Neural cell (in vitro differentiated cells): ENCODE results near the gene DHRS12. TPM values are rescaled to one million over a fixed set of nuclear protein-coding genes. Genes with fewer than 3 reads are reported as not detected.

Experiments used
- H2AFZ ChIP-seq: fragments of 200-600, 300-800 bp; sonication (generic), shearing (Covaris generic); 2 replicates; pipeline ENCODE4 v1.6.0; 2014; ENCODE audit warnings: low read depth, mild to moderate bottlenecking, antibody characterized with exemption, low read length, moderate library complexity
- H3F3A ChIP-seq: fragments of 200-600 bp; shearing (Covaris generic); 2 replicates; pipeline ENCODE4 v1.6.1; 2016; ENCODE audit warnings: mild to moderate bottlenecking, moderate library complexity, mixed read lengths, antibody characterized with exemption, low read length; ENCODE audit not compliant: insufficient read depth, poor library complexity, severe bottlenecking
- H3K27ac ChIP-seq: fragments of 200-600, 300-800 bp; sonication (generic), shearing (Covaris generic); 2 replicates; pipeline ENCODE4 v1.5.1; 2014; ENCODE audit warnings: mild to moderate bottlenecking, low read length, moderate library complexity
- H3K27me3 ChIP-seq: fragments of 300-800, 200-600 bp; sonication (generic), shearing (Covaris generic); 2 replicates; pipeline ENCODE4 v1.6.0; 2014; ENCODE audit warnings: mild to moderate bottlenecking, low read depth, low read length, moderate library complexity; ENCODE audit not compliant: insufficient read depth
- H3K36me3 ChIP-seq: fragments of 300-800, 200-600 bp; sonication (generic), shearing (Covaris generic); 2 replicates; pipeline ENCODE4 v1.5.1; 2014; ENCODE audit warnings: mild to moderate bottlenecking, antibody characterized with exemption, low read length, moderate library complexity; ENCODE audit not compliant: insufficient read depth
- H3K4me2 ChIP-seq: fragments of 300-800, 200-600 bp; sonication (generic), shearing (Covaris generic); 2 replicates; pipeline ENCODE4 v1.6.0; 2014; ENCODE audit warnings: mild to moderate bottlenecking, low read length
- H3K4me3 ChIP-seq: fragments of 300-800, 200-600 bp; sonication (generic), shearing (Covaris generic); 2 replicates; pipeline ENCODE4 v1.5.1; 2014; ENCODE audit warnings: mild to moderate bottlenecking, low read length, moderate library complexity
- H3K79me2 ChIP-seq: fragments of 200-600 bp; shearing (Covaris generic); replicated peaks from 2 replicates; pipeline ENCODE4 v1.6.0; 2014; ENCODE audit warnings: mild to moderate bottlenecking, low read length, moderate library complexity; ENCODE audit not compliant: insufficient read depth
- H3K9ac ChIP-seq: fragments of 300-800, 200-600 bp; sonication (generic), shearing (Covaris generic); 2 replicates; pipeline ENCODE4 v1.6.1; 2016; ENCODE audit warnings: mild to moderate bottlenecking, low read length, mixed read lengths
- H3K9me2 ChIP-seq: fragments of 200-600 bp; shearing (Covaris generic); 2 replicates; pipeline ENCODE4 v1.6.1; 2016; ENCODE audit warnings: mild to moderate bottlenecking, low read length, mixed read lengths; ENCODE audit not compliant: insufficient read depth
- H3K9me3 ChIP-seq: fragments of 200-600, 300-800 bp; sonication (generic), shearing (Covaris generic); 2 replicates; pipeline ENCODE4 v1.6.1; 2016; ENCODE audit warnings: mild to moderate bottlenecking, mixed run types, low read length, moderate library complexity, mixed read lengths
- H4K20me1 ChIP-seq: fragments of 200-600 bp; shearing (Covaris generic); 2 replicates; pipeline ENCODE4 v1.6.1; 2016; ENCODE audit warnings: mild to moderate bottlenecking, mixed run types; ENCODE audit not compliant: insufficient read depth
- EP300 ChIP-seq: fragments of 450-650 bp; conservative IDR thresholded peaks from 2 replicates; pipeline ENCODE4 v1.6.1; 2014; ENCODE audit warnings: antibody characterized with exemption, mild to moderate bottlenecking, moderate library complexity; ENCODE audit not compliant: poor library complexity, severe bottlenecking
- EZH2 ChIP-seq: fragments of 200-600, 300-800 bp; shearing (Covaris generic), sonication (generic); IDR thresholded peaks from 2 replicates; pipeline ENCODE4 v1.6.1; 2014; ENCODE audit warnings: antibody characterized with exemption, low read length, borderline replicate concordance, mild to moderate bottlenecking; ENCODE audit not compliant: insufficient read depth, poor library complexity, severe bottlenecking
- MXI1 ChIP-seq: fragments of 450-650 bp; conservative IDR thresholded peaks from 2 replicates; pipeline ENCODE4 v1.6.1; 2014; ENCODE audit warnings: antibody characterized with exemption, mild to moderate bottlenecking; ENCODE audit not compliant: poor library complexity, severe bottlenecking
- POLR2AphosphoS5 ChIP-seq: IDR thresholded peaks from 2 replicates; pipeline ENCODE4 v1.6.1; 2012
- RAD21 ChIP-seq: fragments of 450-650 bp; conservative IDR thresholded peaks from 2 replicates; pipeline ENCODE4 v1.6.1; 2014; ENCODE audit warnings: antibody characterized with exemption, mild to moderate bottlenecking, moderate library complexity
- REST ChIP-seq: IDR thresholded peaks from 2 replicates; pipeline ENCODE4 v1.6.1; 2012; ENCODE audit warnings: borderline replicate concordance
- SMC3 ChIP-seq: fragments of 450-650 bp; conservative IDR thresholded peaks from 2 replicates; pipeline ENCODE4 v1.6.1; 2014; ENCODE audit warnings: antibody characterized with exemption, mild to moderate bottlenecking, moderate library complexity; ENCODE audit not compliant: poor library complexity
- TAF1 ChIP-seq: IDR thresholded peaks from 2 replicates; pipeline ENCODE4 v1.6.1; 2012; ENCODE audit warnings: low read depth
- polyA plus RNA-seq: library from polyadenylated mRNA; depleted of rRNA; stranded (reverse); fragments of >200 nt; gene quantifications from 2 replicates; pipeline ENCODE4 v1.2.3, GENCODE V29; 2014
- TF ChIP-seq, protein P1 (sequence below): fragments of 450-650 bp; IDR thresholded peaks from 2 replicates; pipeline ENCODE4 v1.5.1; 2014; ENCODE audit warnings: antibody characterized with exemption, mild to moderate bottlenecking, moderate library complexity; ENCODE audit not compliant: poor library complexity, severe bottlenecking

The DHRS12 gene
- polyA plus RNA-seq, 1 donor from 2014 or later: 4.4 TPM

DNA sequence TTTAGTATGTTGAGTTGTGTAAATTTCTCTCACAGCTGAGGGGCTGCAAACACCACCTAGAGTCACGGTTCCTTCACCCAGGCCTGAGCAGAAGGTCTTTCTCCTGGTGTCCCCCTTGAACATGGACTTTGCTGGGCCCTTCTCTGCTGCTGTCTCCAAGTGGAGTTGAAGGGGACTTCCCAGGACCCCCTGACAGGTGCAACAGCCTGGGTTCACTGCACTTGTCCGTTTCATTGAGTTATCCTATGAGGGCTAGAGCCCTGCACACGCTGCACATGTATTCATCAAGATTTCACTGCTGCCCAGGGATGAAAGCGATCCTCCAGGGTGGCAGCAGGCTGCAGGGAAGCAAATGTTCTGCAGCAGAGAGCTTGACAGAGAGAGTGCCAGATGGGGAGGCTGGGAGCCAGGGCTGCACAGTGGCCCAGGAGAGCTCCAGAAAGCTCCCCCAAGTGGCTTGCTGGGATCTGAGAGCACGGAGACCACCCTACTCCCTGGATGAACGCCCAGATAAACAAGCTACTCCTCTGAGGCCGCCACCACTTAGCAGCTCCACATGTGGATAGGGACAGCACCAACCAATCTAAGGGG, 30.7 kb upstream of the DHRS12 start:
- Histone ChIP-seq H4K20me1 (no peaks in the 10 kb centered on the region), H3K4me3 (no peak overlapping the region), H3K36me3 (no peaks in the 10 kb centered on the region), H3K9ac (no peak overlapping the region), H3K27me3 (no peaks in the 10 kb centered on the region), H3K27ac (no peak overlapping the region), H3K79me2 (no peaks in the 10 kb centered on the region), H2AFZ (no peak overlapping the region), H3F3A (no peaks in the 10 kb centered on the region), H3K4me2 (no peak overlapping the region), H3K9me2 (no peaks in the 10 kb centered on the region), H3K9me3 (no peaks in the 10 kb centered on the region)
- TF ChIP-seq RAD21: no peak

- H3K27me3 ChIP-seq: no peaks in the 10 kb centered on the region
- TF ChIP-seq POLR2AphosphoS5: no peak
- no peak for TF ChIP-seq EZH2
- TF ChIP-seq SMC3: no peak
- TF ChIP-seq RAD21: no peak
- no peak for TF ChIP-seq REST
- no peak for TF ChIP-seq MXI1
- TF ChIP-seq, protein P1, sequence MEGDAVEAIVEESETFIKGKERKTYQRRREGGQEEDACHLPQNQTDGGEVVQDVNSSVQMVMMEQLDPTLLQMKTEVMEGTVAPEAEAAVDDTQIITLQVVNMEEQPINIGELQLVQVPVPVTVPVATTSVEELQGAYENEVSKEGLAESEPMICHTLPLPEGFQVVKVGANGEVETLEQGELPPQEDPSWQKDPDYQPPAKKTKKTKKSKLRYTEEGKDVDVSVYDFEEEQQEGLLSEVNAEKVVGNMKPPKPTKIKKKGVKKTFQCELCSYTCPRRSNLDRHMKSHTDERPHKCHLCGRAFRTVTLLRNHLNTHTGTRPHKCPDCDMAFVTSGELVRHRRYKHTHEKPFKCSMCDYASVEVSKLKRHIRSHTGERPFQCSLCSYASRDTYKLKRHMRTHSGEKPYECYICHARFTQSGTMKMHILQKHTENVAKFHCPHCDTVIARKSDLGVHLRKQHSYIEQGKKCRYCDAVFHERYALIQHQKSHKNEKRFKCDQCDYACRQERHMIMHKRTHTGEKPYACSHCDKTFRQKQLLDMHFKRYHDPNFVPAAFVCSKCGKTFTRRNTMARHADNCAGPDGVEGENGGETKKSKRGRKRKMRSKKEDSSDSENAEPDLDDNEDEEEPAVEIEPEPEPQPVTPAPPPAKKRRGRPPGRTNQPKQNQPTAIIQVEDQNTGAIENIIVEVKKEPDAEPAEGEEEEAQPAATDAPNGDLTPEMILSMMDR: no peak
- no peak for TF ChIP-seq TAF1
- no peak for TF ChIP-seq EP300
- no peak overlapping the region for H3K4me3 ChIP-seq
- no peak overlapping the region for H3K27ac ChIP-seq
- H3K9me2 ChIP-seq: no peaks in the 10 kb centered on the region
- H3F3A ChIP-seq: no peaks in the 10 kb centered on the region
- H3K9ac ChIP-seq: no peak overlapping the region
- H4K20me1 ChIP-seq: no peaks in the 10 kb centered on the region
- no peaks in the 10 kb centered on the region for H3K79me2 ChIP-seq
- no peaks in the 10 kb centered on the region for H3K9me3 ChIP-seq
- H2AFZ ChIP-seq: no peak overlapping the region
- no peak overlapping the region for H3K4me2 ChIP-seq
- H3K36me3 ChIP-seq: no peaks in the 10 kb centered on the region
Measured at GRCh38 chr13:51833980-51834379, 30.0 kb upstream of the DHRS12 start.
